OCI-M2 (cell line): ENCODE results near the gene SIGLEC9.

Source experiments
- DNase-seq: peaks from one replicate; lab custom pipeline; 2025; ENCODE audit not compliant: unreplicated experiment; lab: John Stamatoyannopoulos, UW

The SIGLEC9 gene

DNA sequence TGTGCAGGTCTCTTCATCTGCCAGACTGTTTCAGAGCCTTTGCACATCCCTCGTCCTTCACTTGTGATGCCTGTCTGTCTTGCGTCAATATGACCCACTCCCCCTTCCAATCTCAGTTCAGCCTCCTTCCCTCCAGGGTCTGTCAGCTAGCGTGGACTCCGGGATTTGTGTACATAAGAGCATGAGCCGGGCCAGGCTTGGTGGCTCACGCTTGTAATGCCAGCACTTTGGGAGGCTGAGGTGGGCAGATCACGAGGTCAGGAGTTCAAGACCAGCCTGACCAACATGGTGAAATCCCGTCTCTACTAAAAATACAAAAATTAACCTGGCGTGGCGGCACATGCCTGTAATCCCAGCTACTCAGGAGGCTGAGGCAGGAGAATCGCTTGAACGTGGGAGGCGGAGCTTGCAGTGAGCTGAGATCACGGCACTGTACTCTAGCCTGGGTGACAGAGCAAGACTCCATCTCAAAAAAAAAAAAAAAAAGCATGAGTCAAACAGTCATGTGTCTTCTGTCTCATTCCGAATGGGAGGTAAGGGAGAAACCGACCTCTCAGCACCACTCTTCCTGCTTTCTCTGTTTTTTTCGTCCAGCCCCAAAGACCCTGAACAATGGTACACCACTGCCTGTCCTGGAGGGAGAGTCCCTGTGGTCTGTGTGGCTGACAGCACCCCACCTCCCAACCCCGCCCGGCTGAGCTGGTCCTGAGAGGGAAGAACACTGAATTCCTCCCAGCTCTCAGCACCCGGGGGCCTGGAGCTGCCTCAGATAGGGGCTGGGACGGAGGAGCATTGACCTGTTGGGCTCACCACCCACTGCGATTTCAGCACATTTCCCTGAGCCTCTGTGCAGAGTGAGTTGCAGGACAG is 2.4 kb upstream of the SIGLEC9 start:
- no peak for DNase-seq

DNA sequence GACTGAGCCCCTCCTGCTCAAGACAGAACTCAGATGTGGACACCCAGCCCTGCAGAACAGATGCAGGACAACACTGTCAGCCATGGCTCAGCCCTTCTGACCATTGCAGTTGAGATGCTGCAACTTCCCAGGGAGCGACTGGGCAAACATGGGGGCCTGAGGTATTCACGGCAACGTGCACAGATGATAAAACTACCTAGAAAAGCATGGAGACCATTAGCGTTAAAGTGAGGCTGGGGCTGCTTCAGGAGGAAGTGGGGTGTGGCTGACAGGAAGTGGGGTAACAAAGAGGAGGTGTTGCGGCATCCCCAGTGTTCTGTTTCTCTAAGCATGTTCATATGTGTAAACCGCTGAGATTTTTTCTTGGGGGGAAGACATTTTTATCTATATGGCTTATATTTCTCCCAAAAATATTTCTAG is 1.3 kb upstream of the SIGLEC9 start:
- DNase-seq: no peak

DNA sequence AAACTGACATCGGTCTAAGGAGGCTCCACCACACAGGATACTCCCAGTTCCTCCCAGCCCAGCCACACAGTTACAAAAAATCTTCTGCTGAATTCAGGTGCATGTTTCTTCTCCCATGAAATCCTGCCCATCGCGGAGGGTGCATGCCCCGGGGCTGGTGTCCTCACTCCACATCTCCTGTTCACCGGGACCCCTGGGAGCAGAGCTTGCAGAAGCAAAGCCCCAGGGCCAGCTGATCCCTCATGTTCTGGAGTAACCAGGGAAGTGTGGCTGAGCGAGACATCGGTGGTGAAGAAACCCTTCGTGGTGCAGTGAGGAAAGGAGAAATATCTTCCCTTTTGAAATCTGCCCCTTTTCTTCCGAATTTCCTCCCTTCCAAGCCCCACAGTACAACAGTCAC is 904 bp upstream of the SIGLEC9 start:
- no peak for DNase-seq

DNA sequence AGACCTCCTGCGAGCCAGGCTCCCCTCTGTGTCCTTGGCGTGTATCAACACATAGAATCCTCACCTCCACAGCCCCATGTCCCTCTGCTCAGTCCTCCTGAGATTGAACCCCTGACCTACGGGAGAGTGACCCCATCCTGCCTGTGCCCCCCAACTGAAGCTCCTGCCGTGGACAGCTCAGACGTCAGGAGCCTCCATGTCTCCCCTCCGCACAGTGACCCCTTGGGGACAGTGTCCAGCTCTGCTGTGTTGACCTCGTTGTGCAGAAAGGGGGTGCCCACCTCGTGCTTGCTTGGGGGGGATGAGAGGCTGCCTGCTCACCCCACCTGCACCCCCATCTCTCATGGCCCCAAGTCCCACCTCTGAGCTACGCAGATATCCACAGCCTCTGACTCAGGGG is 490 bp upstream of the SIGLEC9 start:
- no peak for DNase-seq

DNA sequence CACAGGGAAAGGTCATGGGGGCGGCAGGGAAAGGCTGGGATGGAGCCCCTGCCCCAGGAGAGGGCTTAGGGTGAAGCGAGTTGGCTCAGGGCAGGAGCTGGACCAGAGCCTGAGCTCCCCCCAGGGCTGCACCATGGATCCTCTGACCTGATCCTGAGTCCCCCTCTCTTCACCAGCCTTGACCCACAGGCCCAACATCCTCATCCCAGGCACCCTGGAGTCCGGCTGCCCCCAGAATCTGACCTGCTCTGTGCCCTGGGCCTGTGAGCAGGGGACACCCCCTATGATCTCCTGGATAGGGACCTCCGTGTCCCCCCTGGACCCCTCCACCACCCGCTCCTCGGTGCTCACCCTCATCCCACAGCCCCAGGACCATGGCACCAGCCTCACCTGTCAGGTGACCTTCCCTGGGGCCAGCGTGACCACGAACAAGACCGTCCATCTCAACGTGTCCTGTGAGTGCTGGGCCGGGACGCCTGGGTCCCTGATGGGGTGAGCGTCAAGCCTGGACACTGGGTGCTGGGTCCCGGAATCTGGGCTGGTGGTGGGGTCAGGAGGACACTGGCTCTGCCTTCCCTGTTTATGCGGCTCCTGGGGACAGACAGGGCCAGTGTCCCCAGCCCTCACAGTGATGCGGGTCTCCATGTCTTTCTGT is 842 bp downstream of the SIGLEC9 start:
- no peak for DNase-seq

DNA sequence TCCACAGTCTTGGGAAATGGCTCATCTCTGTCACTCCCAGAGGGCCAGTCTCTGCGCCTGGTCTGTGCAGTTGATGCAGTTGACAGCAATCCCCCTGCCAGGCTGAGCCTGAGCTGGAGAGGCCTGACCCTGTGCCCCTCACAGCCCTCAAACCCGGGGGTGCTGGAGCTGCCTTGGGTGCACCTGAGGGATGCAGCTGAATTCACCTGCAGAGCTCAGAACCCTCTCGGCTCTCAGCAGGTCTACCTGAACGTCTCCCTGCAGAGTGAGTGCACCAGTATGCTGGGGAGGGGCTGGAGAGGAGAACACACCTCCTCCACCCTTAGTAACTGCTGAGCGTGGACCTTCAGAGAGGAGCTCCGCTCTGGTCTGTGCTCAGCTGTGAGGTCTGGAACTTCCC is 2.3 kb downstream of the SIGLEC9 start:
- no peak for DNase-seq

DNA sequence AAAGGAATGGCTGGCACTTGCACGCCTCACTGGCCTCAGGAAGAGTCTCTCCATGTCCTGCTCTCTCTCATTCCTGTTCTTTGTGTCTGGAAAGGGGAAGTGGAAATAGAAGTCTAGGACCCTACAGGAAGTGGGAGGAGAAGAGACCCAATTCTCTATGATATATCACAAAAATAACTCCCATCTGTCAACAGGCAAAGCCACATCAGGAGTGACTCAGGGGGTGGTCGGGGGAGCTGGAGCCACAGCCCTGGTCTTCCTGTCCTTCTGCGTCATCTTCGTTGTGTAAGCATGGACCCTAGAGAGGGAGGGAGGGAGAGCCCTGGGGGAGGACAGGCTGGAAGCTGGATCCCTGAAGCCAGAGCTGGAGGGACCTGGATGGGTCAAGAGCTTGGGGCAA is 3.0 kb downstream of the SIGLEC9 start:
- DNase-seq: peak; percentile 66

DNA sequence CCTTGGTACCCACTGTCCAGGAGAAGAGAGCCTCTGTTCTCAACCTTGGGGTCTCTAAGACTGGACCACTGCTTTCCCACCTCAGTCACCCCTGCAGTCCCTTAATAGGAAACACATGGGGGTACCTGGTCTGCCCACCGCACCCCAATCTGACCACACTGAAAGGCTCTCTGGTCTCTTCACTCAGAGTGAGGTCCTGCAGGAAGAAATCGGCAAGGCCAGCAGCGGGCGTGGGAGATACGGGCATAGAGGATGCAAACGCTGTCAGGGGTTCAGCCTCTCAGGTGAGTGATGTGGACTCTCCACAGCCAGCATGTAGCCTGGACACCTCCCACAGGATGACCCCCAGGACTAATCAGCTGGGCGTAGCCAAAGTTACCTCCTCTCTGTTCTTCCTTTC is 3.5 kb downstream of the SIGLEC9 start:
- no peak for DNase-seq

DNA sequence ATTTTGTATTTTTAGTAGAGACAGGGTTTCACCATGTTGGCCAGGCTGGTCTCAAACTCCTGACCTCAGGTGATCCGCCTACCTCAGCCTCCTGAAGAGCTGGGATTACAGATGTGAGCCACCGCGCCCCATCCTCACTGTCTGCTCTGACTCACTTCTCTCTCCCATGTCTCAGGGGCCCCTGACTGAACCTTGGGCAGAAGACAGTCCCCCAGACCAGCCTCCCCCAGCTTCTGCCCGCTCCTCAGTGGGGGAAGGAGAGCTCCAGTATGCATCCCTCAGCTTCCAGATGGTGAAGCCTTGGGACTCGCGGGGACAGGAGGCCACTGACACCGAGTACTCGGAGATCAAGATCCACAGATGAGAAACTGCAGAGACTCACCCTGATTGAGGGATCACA is 5.0 kb downstream of the SIGLEC9 start:
- no peak for DNase-seq

DNA sequence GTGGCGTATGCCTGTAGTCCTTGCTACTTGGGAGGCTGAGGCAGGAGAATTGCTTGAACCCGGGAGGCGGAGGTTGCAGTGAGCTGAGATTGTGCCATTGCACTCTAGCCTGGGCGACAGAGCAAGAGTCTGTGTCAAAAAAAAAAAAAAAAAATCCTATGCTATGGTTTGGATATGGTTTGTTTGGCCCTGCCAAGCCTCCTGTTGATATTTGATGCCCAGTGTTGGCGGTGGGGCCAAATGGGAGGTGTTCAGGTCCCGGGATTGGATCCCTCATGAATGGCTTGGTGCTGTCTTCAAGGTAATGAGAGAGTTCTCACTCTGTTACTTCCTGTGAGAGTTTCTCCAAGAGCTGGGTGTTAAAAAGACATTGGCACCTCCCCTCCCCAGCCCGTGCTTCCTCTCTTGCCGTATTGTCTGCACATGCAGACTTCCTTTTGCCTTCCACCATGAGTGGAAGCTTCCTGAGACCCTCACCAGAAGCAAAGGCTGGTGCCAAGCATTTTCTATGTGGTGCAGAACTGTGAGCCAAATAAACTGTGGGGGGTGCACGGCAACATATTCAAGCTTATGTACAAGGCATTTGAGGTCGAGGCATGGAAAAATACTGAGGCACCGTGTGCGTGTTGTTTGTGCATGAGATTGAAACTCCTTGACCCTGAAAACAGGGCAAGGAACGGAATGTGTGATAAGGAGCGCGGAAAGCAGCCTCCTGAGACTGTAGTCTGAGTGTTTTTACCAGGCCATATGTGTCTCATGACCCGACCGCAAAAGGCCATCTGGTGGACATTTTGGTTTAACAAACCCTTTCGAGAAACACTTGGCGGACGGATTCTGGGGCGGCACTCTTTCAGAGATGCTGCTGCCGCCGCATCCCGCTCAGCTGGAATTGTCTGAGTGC is 7.3 kb downstream of the SIGLEC9 start:
- DNase-seq: peak; percentile 36

DNA sequence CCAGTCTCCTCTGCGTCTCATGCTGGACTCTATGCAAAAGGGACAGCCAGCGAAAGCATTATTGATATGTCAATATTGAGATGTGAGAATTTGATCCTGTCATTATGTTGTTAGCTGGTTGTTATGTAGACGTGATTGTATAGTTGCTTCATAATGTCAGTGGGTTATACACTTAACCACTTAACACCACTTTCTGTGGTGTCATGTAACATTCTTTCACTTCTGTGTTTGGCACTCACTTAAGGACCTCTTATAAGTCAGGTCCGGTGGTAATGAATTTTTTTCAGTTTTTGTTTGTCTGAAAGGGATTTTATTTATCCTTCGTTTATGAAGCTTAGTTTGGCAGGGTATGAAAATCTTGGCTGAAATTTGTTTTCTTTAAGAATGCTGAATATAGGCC is 10.3 kb downstream of the SIGLEC9 start:
- DNase-seq: no peak

DNA sequence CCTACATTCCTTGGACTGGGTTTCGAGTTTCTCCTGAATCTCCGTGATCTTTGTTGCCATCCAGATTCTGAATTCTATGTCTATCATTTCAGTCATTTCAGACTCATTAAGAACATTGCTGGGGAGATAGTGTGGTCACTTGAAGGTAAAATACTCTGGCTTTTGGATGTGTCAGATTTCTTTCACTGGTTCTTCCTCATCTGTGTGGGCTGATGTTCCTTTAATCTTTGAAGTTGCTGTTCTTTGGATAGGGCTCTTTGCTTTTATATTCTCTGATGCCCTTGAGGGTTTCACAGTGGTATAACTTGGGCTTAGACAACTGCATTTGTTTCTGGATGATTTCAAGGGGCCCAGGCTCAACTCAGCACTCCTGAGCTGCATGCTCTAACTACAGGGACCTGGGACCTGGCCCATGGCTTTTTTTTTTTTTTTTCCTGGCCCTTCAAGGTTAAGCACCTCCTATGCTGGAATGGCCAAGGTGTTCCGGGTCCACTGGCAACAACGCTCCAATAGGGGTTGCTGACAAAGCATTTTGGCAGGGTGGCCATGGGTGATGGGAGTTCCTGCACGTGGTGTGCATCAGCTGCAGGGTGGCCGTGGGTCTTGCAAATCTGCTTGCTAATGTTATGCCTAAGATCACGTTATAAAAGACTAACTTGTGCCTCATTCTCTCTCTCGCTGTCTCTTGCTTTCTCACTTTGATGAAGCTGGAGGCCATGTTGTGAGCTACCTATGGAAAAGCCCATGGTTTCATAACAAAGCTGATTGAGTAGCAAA is 11.5 kb downstream of the SIGLEC9 start:
- DNase-seq: no peak

DNA sequence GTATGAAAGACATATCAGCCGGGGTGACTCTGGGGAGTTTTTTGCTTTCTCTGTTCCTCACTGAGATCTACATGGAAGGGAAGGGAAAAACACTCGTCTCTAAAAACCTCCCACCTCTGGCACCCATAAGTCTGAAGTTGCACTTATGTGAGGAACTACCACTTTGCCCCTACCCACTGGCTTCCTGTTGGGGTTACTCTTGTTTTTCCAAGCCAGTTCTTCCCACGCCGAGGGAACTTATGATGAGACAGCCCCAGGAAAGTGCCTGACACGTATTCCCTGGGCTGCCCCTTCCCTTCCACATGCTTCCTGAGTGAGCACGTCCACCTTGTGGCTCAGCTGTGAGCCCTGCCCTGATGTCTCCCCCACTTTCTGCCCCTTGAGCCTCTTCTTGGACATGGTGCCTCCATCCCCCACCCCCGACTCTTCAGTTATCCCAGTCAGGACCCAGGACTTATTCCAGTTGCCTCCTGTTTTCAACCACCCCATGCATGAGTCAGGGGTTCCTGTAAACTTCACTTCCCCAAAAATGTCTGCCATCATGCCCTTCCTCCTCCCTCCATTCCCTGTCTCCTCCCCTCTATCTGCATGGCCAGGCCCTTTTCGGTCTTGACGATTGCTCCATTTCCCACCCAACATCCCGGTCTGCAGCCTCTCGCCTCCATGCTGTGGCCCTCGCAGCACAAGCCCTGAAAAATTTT is 12.3 kb downstream of the SIGLEC9 start:
- no peak for DNase-seq

DNA sequence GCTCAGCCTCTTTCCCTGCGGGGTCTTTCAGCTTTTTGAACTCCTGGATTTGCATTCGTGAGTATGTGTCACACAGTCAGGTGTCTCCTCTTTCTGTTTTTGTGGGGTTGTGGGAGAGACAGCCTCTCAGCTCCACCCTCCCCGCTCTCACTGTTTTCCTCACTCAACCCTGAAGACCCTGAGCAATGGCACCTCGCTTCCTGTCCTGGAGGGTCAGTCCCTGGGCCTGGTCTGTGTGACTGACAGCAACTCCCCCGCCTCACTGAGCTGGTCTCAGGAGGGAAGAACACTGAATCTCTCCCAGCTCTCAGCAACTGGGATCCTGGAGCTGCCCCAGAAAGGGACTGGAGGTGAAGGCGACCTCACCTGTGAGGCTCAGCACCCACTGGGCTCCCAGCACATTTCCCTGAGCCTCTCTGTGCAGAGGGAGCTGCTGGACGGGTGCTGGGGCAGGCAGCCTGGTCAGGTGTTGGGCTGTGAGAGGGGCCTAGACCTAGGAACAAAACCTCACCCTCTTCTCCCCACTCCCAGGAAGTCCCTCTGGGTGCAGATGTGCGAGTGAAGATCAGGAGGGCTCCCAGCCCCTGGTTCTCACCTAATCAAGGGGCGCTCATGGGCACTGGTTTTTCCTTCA is 13.2 kb downstream of the SIGLEC9 start:
- no peak for DNase-seq

DNA sequence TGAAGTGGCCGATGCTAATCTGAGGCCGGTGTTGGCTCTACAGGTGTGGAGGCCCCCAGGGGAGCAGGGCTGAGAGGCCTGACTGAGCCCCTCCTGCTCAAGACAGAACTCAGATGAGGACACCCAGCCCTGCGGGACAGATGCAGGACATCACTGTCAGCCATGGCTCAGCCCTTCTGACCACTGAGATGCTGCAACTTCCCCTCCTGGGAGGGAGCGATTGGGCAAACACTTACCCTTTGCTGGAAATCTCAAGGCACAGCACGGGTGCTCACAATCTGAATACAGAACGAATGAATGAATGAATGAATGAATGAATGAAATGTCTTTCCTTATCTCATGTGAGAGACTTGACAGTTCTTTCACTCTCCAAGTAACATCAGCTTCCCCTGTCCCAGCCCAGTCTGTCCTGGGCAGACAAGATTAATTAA is 13.9 kb downstream of the SIGLEC9 start:
- no peak for DNase-seq

DNA sequence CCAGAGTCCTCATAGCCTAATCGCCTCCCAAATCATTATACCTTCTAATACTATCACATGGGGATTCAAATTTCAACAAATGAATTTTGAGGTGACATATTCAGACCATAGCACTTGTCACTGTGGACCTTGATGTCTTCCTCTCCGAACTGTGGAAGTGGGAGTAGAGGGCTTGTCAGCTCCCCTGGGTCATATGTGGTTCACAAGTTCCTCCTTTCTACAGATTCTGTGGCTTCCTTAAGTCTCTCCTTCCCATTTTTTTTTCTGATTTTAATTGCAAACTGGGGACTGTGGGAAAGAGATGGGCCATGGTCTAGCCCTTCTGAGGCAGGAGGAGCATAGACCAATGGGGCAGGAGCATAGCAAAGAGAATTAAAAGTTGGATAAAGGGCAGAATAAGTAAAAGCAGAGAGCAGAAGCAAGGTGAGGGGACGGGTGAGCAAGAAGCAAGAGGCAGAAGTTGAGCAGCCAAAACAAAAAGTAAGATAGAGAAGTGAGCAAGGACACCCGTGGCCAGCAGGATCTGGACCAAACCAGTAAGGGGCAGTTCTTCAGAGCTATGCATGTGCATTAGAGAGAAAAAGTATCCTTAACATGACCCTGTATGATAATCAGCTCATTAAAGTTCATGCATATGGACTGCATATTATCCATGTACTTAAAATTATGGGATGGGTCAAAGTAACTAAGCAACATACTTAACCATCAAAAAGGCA is 14.8 kb downstream of the SIGLEC9 start:
- no peak for DNase-seq

DNA sequence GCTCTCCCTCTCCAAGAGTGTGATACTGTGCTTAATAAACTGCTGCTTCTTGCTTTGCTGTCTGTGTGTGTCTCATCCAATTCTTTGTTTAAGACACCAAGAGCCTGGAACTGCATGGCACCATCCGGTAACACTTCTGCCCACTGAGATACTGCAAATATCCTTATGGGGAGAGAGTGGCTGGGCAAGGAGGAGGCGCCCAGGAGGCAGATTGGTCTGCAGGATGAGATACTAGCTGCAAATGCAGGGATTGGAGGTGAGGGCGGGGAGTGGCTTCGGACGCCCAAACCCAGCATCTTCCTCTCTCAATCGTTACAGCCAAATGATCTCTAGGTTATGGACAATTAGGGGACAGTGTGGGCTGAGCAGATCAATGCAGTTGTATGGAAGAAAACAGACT is 15.7 kb downstream of the SIGLEC9 start:
- DNase-seq: no peak

DNA sequence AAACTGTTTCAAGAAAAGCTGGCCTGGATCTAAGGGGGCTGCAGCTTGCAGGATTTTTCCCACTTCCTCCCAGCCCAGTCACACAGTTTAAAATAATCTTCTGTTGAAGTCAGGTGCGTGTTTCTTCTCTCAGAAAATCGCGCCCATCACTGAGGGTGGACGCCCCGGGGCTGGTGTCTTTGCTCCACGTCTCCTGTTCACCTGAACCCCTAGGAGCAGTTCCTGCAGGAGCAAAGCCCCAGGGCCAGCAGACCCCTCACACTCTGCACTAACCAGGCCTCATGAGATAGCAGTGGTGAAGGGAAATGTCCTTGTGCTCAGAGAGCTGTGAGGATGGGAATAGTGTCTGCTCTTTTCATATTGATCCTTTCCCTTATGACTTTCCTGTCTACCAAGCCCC is 16.5 kb downstream of the SIGLEC9 start:
- no peak for DNase-seq

DNA sequence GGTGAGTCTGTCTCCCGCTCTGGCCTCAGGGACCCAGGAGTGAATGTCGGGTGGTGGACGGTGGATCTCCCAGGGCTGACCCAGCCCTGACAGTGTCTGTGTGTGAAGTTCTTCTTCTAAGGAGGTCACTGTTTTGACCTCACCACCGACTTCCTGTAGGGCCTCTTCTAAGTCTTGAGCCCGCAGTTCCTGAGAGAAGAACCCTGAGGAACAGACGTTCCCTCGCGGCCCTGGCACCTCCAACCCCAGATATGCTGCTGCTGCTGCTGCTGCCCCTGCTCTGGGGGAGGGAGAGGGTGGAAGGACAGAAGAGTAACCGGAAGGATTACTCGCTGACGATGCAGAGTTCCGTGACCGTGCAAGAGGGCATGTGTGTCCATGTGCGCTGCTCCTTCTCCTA is 17.4 kb downstream of the SIGLEC9 start, which contains the start of gene SIGLEC7:
Gene SIGLEC7 (plus strand): TSS at position 183 of the 400 bp plus-strand sequence. CDS start 69 bp downstream, at position 252.
- DNase-seq: no peak
